IPS-18a (cell line): ENCODE data around the gene STYK1.
"Not testable (repeated sequence)": the region's sequence is repeated elsewhere in the genome, so short reads cannot be mapped to it uniquely, and the experiment has no call there.

Experiments
- H3K27ac ChIP-seq: one replicate; pipeline ENCODE4 v1.5.1; 2013; ENCODE audit warnings: low read length
- H3K27me3 ChIP-seq: one replicate; pipeline ENCODE4 v1.6.1; 2013; ENCODE audit warnings: mild to moderate bottlenecking, low read length; ENCODE audit not compliant: control insufficient read depth, insufficient read depth
- H3K36me3 ChIP-seq: one replicate; pipeline ENCODE4 v1.6.1; 2013; ENCODE audit warnings: low read depth, low read length; ENCODE audit not compliant: control insufficient read depth
- H3K4me1 ChIP-seq: one replicate; pipeline ENCODE4 v1.6.1; 2013; ENCODE audit warnings: low read depth, low read length; ENCODE audit not compliant: control insufficient read depth
- H3K4me3 ChIP-seq: one replicate; pipeline ENCODE4 v1.5.1; 2013; ENCODE audit warnings: low read length
- H3K9ac ChIP-seq: one replicate; pipeline ENCODE4 v1.6.1; 2013; ENCODE audit warnings: mild to moderate bottlenecking, low read length, moderate library complexity
- H3K9me3 ChIP-seq: one replicate; pipeline ENCODE4 v1.6.1; 2013; ENCODE audit warnings: low read depth, low read length; ENCODE audit not compliant: control insufficient read depth

Gene STYK1

GRCh38 chr12:10617863-10618262, 56.0 kb downstream of the STYK1 start:
- Histone ChIP-seq H3K9me3 (no peaks in the 10 kb centered on the region), H3K27ac (no peak overlapping the region), H3K4me3 (no peak overlapping the region), H3K4me1 (no peaks in the 10 kb centered on the region), H3K9ac (no peak overlapping the region), H3K36me3 (no peaks in the 10 kb centered on the region), H3K27me3 (no peaks in the 10 kb centered on the region)

DNA sequence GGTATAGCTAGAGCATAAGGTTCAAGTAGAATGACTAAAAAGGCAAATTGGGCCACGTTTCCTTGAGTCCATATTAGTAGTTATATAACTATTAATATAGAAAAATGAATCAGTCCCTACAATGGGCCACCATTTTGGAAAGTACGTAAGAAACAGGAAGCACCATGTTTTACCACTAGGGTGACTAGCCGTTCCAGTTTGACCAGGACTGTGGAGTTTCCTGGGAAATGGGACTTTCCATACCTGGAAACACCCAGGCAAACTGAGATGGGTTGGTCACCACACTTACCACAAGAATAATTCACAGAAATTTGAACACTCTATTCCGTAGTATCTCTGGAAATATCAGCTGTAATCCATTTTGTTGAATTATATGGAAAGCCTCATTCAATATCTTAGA, 58.3 kb downstream of the STYK1 start:
- no peaks in the 10 kb centered on the region for H3K9me3 ChIP-seq
- H3K9ac ChIP-seq = no peak overlapping the region
- no peaks in the 10 kb centered on the region for H3K27me3 ChIP-seq
- no peak overlapping the region for H3K4me3 ChIP-seq
- H3K4me1 ChIP-seq = no peaks in the 10 kb centered on the region
- no peaks in the 10 kb centered on the region for H3K36me3 ChIP-seq
- H3K27ac ChIP-seq = no peak overlapping the region

GRCh38 chr12:10614056-10614370, 59.8 kb downstream of the STYK1 start:
- H3K9me3 ChIP-seq = no peaks in the 10 kb centered on the region
- no peaks in the 10 kb centered on the region for H3K27me3 ChIP-seq
- H3K27ac ChIP-seq = peak overlapping the region; percentile 96
- peak overlapping the region; percentile 100 for H3K9ac ChIP-seq
- no peaks in the 10 kb centered on the region for H3K4me1 ChIP-seq
- peaks cover 14% of the 10 kb centered on the region for H3K36me3 ChIP-seq
- peak overlapping the region; percentile 99 for H3K4me3 ChIP-seq

DNA sequence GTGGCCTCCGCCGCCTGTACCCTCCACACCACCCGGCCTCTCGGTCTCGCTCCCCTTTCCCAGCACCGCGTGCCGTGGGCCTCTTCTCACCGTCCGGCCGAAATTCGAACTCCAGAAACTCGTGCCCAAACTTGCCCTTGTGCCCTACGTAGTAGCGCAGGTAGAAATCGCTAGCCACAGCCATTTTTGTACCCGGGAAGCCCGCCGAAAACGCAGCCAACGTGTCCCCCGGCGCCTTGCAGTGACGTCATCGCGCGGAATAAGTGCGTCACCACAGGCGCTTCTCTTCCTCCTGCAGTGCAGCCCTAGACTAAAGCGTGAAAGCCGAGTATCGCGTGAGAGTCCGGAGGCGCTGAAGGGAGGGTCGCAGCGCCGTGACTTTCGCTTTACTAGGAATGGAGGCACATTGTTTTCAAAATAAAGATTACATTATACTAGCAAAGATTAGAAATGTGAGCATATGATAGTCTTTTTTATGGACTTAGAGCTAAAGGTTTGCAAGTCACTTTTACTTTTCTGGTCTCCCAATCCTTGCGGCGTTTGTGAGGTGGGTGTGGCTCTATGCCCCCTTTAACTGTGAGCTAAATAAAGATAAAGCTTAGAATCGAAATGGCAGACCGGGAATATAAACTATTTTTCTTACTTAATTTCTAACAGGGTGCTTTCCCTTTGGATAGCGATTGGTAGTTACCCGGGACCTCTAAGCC, 60.4 kb downstream of the STYK1 start, which contains the start of gene MAGOHB:
Gene MAGOHB, minus strand, starts transcription at position 261 of the 707 bp plus-strand sequence. Its CDS starts 77 bp downstream, at position 184.
- H3K27ac ChIP-seq = peak within 1 kb of the TSS; percentile 96
- no peaks in the 10 kb centered on the region for H3K9me3 ChIP-seq
- peak within 1 kb of the TSS; percentile 100 for H3K9ac ChIP-seq
- H3K4me3 ChIP-seq = peak within 1 kb of the TSS; percentile 99
- peaks cover 20% of the 10 kb centered on the region for H3K36me3 ChIP-seq
- no peaks in the 10 kb centered on the region for H3K27me3 ChIP-seq
- no peaks in the 10 kb centered on the region for H3K4me1 ChIP-seq

- peak overlapping the region; percentile 100 for H3K9ac ChIP-seq
- peak overlapping the region; percentile 96 for H3K27ac ChIP-seq
- H3K9me3 ChIP-seq = no peaks in the 10 kb centered on the region
- peaks cover 24% of the 10 kb centered on the region for H3K36me3 ChIP-seq
- no peaks in the 10 kb centered on the region for H3K27me3 ChIP-seq
- peak overlapping the region; percentile 99 for H3K4me3 ChIP-seq
- no peaks in the 10 kb centered on the region for H3K4me1 ChIP-seq
Measured at GRCh38 chr12:10612984-10613348, 60.9 kb downstream of the STYK1 start.

DNA sequence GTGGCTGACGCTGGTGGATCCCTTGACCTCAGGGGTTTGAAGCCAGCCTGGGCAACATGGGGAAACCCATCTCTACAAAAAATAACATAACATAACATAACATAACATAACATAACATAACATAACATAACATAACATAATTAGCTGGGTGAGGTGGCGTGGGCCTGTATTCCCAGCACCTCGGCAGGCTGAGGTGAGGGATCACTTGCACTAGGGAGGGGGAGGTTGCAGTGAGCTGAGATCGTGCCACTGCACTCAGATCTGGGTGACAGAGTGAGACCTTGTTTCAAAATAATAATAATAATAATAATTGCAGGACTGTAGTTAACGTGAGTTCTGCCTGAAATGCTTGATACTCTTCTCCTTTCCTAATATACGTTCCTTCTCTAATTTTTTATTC, 61.7 kb downstream of the STYK1 start:
- peak overlapping the region; percentile 100 for H3K9ac ChIP-seq
- peaks cover 33% of the 10 kb centered on the region for H3K36me3 ChIP-seq
- H3K9me3 ChIP-seq = no peaks in the 10 kb centered on the region
- no peaks in the 10 kb centered on the region for H3K4me1 ChIP-seq
- peak overlapping the region; percentile 99 for H3K4me3 ChIP-seq
- H3K27me3 ChIP-seq = no peaks in the 10 kb centered on the region
- no peak overlapping the region for H3K27ac ChIP-seq

- peaks cover 37% of the 10 kb centered on the region for H3K36me3 ChIP-seq
- not testable (repeated sequence) for H3K27me3 ChIP-seq, H3K9me3 ChIP-seq, H3K9ac ChIP-seq, H3K27ac ChIP-seq, H3K4me1 ChIP-seq, H3K4me3 ChIP-seq
Measured at GRCh38 chr12:10611258-10611657, 62.6 kb downstream of the STYK1 start.

DNA sequence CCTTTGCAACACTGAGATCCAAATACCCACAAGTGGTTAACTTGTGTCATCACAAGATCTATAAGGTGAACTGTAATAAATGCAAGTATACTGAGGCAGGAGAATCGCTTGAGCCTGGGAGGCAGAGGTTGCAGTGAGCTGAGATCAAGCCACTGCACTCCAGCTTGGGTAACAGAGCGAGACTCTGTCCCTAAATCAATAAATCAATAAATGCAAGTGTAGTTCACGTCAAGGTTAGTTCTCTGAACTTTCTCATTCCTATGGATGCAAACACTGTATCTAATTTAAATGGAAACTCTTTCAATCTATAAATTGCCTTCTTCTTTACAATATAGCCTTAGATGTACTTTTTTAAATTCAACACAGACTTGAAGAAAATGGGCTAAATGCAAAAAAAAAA, 63.7 kb downstream of the STYK1 start:
- no peaks in the 10 kb centered on the region for H3K4me1 ChIP-seq
- H3K36me3 ChIP-seq = peaks cover 48% of the 10 kb centered on the region
- H3K4me3 ChIP-seq = no peak overlapping the region
- H3K9ac ChIP-seq = no peak overlapping the region
- H3K9me3 ChIP-seq = no peaks in the 10 kb centered on the region
- no peaks in the 10 kb centered on the region for H3K27me3 ChIP-seq
- no peak overlapping the region for H3K27ac ChIP-seq

DNA sequence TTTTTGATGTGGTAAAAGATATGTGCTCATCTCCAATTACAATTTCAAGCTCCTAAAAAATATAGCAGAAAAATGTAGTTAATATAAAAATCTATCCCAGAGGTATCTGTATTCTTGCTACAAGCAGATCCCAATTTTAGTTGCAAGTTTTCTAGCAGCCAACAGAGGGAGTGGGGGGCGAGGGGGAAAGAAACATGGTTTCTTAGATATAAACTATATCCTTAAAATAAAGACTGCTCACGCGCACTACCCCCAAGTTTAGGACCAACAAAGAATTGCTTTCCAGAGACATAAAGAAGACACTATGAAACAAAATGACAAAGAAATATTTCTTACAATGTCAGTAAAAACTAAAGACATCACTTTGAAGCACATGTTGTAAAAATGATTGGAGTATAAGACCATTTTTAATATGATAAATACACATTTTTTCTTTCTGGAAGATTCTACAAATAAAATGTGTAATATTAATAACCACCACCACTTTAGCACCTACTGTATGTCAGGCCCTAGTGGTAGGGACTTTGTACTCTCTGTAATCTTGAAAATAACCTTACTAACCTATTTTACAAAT, 65.9 kb downstream of the STYK1 start:
- H3K9ac ChIP-seq = no peak overlapping the region
- no peak overlapping the region for H3K27ac ChIP-seq
- H3K27me3 ChIP-seq = no peaks in the 10 kb centered on the region
- H3K4me1 ChIP-seq = no peaks in the 10 kb centered on the region
- H3K4me3 ChIP-seq = no peak overlapping the region
- peaks cover 56% of the 10 kb centered on the region for H3K36me3 ChIP-seq
- H3K9me3 ChIP-seq = no peaks in the 10 kb centered on the region

GRCh38 chr12:10601860-10602259, 72.0 kb downstream of the STYK1 start:
- H3K27me3 ChIP-seq = no peaks in the 10 kb centered on the region
- no peak overlapping the region for H3K4me3 ChIP-seq
- no peak overlapping the region for H3K9ac ChIP-seq

DNA sequence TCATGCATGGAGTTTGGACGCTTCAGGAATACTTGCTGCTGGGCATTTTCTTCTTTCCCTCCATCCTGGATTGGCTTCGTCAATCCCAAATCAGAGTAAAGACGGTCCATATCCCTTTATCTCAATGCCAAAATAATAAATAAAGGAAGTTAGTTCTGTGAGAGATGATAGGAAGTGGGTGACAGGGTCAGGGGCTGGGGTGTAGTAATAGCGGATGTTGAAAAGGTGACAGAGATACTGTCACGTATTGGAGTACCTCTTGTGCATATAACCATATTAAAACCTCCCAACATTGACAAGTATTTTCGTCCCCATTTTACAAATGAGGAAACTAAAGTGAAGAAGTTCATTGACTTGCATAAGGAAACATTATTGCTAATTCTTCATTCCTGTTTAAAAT, 72.9 kb downstream of the STYK1 start:
- Histone ChIP-seq H3K4me3 (no peak overlapping the region), H3K4me1 (no peaks in the 10 kb centered on the region), H3K36me3 (peaks cover 27% of the 10 kb centered on the region), H3K9me3 (no peaks in the 10 kb centered on the region), H3K27me3 (no peaks in the 10 kb centered on the region), H3K9ac (no peak overlapping the region), H3K27ac (no peak overlapping the region)

More at GRCh38 chr12:10601860-10602259, 72.0 kb downstream of the STYK1 start:
- H3K27ac ChIP-seq = no peak overlapping the region
- no peaks in the 10 kb centered on the region for H3K9me3 ChIP-seq
- H3K4me1 ChIP-seq = no peaks in the 10 kb centered on the region
- peaks cover 27% of the 10 kb centered on the region for H3K36me3 ChIP-seq

DNA sequence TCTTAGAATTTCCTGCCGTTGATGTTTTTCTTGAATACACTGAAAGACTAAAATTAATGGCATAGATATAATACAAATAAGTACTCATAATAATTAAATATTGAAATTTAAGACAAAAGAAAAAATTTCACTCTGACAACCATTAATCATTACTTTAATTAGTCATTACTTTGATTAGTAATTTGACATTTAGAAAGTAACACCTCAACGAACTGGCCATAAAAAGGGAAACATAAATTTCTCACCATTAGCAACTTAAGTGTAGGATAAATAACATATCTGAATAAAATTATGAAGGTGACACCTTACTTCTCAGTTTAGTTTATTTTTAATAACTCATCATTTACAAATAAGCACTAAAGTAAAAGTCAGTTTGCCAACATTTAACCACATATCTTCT, 78.0 kb downstream of the STYK1 start:
- Histone ChIP-seq H3K9ac (no peak overlapping the region), H3K27me3 (no peaks in the 10 kb centered on the region), H3K4me1 (no peaks in the 10 kb centered on the region), H3K9me3 (no peaks in the 10 kb centered on the region), H3K36me3 (peaks cover 15% of the 10 kb centered on the region), H3K4me3 (no peak overlapping the region), H3K27ac (no peak overlapping the region)
